Muscle of back (tissue), 11 donors: ENCODE measurements around the gene POLD1. TPM values are rescaled to one million over a fixed set of nuclear protein-coding genes. Genes with fewer than 3 reads are reported as not detected.
"Not testable (repeated sequence)": the region's sequence is repeated elsewhere in the genome, so short reads cannot be mapped to it uniquely, and the experiment has no call there.

Experiments
- DNase-seq, 3 donors: peaks; one replicate each; pipeline versions ENCODE4 v3.0.0 to v3.0.0-alpha.2; 2013
- polyA plus RNA-seq, 10 donors: library from polyadenylated mRNA; unstranded; fragments of 120-200 nt; gene quantifications; one replicate each; pipeline ENCODE4 v1.2.1, GENCODE V29; 2013; ENCODE audit not compliant: insufficient read length in 10 of 10

POLD1 gene
- polyA plus RNA-seq, 10 donors, result 13.8 to 25.0 (median 17.2) TPM

DNA sequence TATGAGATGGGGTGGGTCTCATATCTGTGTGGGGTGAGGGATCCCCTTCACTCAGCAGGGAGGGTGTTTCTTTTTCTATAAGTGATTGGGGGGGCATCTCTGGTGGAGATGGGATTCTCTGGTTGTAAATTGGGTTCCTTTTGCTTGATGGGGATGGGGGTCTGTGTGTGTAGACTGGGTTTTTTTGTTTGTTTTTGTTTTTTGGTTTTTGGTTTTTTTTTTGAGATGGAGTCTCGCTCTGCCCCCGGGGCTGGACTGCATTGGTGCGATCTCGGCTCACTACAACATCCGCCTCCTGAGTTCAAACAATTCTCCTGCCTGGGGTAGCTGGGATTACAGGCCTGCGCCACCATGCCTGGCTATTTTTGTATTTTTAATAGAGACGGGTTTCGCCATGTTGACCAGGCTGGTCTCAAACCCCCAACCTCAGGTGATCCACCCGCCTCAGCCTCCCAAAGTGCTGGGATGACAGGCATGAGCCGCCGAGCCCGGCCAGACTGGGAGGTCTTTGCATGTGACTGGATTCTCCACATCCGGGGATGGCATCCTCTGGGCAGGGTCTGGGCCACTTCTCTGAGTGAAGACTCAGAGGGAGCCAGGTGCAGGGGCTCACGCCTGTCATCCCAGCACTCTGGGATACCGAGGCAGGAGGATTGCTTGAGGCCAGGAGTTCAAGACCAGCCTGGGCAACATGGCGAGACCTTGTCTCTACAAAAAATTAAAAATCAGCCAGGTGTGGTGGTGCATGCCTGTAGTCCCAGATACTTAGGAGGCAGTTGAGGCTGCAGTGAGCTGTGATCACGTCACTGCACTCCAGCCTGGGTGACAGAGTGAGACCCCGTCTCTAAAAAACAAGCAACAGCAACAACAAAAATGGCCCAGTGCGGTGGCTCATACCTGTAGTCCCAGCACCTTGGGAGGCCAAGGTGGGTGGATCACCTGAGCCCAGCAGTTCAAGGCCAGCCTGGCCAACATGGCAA, 49.3 kb downstream of the POLD1 start:
- DNase-seq, result no peak

DNA sequence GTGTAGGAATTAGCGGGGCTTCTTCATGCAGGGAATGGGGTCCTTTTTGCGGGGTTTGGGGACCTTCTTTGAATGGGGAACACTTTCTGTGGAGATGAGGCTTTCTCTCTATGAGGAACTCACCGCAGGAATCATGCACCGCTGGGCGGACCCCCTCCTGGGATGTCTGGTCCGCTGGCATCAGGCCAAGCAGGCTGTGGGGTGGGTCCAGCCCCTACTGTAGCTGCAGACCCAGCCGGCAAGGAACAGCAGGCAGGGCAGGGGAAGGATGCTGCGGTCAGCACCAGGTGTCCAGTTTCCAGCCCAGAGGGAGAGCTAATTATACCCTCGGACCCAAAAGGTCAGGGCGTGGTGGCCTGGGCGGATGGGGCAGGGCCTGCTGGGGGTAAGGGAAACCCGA, 50.4 kb downstream of the POLD1 start:
- no peak for DNase-seq

DNA sequence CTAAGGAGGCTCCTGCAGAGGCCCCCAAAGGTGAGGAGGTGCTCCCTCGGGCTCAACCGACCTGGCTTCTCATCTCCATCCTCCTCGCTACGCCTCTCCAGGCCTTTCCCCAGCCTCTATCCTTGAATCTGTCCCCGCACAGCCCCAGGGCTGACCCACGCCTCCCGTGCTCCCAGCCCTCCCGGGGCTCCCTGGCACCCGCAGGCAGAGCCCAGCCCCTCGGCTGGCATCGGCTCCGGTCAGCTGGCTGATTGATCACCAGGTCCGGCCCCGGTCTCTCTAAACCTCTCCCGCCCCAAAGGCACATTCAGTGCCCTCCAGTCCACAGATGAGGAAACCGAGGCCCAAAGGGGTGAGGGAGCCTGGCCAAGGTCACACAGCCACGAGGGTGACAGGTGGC, 51.1 kb downstream of the POLD1 start:
- DNase-seq, result no peak

DNA sequence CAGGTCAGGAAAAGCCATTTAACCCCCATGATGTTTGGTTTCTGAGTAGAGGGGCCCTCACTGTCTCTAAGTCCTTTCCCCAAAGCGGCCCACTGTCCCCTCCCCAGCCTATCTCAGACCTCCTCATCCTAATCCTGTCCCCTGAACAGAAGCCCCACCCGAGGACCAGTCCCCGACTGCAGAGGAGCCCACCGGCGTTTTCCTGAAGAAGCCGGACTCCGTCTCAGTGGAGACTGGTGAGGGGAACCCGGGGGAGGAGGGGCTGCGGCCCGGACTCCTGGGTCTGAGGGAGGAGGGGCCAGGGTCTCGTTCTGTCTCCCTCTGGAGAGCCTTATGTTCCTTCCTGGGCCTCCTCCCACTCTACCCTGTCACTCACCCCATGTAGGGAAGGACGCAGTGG, 51.5 kb downstream of the POLD1 start:
- DNase-seq, result no peak

DNA sequence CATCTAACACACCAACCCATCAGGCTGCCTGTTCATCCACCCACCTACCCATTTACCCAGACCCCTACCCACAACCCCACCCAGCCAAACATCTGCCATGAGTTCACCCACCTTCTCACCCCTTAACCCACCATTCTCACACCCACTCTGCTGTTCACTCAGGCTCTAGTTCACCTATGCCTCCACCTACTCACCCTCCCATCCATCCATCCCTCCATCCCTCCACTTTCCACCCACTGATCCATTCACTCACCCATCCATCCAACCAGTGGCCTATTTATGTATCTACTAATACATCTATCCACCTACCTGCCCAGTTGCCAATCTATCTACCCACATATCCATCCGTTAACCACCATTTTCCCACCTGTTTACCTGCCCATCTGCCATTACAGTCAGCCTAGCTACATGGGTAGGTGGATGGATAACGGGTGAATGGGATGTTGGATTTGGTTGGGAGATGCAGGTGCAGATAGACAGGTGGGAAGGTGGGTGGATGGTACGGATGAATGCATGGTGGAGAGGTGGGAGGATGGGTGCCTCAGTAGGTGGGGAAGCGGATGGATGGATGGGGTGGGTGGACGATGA, 53.8 kb downstream of the POLD1 start:
- DNase-seq, result no peak

DNA sequence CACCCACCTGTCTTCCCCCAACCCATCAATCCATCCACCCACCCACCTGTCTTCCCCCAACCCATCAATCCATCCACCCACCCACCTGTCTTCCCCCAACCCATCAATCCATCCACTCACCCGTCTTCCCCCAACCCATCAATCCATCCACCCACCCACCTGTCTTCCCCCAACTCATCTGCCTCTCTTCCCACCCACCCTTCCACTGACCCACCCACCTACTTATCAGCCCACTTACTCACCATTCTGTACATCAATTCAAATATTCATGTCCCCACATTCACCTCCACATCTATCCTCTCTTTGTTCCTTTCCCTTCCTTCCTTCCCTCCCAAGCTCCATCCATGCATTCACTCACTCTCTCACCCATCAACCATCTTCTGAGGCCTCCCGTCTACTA, 55.0 kb downstream of the POLD1 start:
- DNase-seq, result not testable (repeated sequence)

DNA sequence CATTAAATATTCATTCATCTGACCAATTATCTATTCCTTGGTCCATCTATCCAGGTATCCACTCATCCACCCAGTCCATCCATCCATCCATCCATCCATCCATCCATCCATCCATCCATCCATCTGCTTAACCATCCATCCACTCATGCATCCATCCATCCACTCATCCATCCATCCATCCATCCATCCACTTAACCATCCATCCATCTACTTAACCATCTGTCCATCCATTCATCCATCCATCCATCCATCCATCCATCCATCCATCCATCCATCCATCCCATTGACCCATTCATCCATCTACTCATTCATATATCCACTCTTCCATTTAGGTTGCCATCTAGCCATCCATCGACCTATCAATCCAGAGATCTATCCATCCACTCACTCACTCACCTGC, 59.9 kb downstream of the POLD1 start:
- no peak for DNase-seq

DNA sequence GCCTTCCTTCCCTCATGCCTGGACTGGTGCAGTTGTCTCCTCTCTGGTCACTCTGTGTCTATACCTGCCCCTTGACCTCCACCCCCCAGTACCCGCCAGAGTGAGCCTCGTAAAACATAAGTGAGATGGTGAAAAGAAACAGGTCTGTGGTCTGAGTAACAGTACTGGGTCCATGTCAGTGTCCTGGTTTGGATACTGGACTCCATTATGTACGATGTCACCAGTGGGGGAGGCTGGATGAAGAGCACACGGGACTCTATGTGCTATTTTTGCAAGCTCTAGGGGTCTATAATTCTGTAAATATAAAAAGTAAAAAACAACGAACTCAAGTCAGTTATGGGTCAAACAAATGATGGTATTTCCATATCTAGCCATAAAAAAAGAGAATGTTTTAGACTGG, 62.9 kb downstream of the POLD1 start:
- DNase-seq, result no peak

DNA sequence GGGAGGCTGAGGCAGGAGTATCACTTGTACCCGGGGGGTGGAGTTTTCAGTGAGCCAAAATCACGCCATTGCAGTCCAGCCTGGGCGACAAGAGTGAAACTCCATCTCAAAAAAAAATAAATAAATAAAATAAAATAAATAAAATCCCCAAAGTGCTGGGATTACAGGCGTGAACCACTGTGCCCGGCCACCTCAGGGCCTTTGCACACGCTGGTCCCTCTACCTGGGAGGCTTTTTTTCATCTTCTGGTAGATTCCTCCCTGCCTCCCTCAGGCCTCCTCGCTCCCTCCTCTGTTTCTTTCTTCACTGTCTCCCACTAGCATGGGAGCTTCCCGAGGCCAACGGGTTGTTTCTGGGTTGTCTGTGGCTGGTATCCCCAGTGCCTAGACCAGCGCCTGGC, 63.6 kb downstream of the POLD1 start:
- DNase-seq, result no peak

DNA sequence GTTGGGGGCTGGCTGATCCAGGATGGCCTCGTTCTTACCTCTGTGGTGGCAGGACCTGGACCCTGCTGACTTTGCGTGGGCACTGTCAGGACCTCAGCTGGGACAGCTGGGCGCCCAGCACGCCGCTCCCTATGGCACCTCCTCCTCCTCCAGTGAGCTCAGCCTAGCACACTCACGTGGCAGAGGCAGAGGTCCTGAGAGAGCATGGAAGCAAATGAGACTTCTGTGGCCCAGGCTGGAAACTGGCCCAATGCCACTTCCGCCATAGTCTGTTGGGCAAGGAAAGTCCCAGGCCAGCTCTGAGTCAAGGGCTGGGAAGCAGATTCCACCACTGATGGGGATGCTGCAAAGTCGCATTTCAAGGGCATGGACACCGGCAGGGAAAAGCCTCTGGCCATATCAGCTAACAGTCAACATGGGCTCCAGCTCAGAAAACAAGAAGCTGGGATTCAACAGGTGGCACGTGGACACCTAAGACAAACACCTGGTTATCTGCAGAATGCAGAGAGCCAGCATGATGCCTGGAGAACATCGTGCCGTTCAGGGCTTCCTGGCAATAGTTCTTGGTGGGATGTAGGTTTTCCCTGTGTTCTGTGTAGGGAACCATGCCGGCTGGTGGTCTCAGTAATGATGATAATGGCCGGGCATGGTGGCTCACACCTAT, 65.2 kb downstream of the POLD1 start:
- DNase-seq, result no peak

DNA sequence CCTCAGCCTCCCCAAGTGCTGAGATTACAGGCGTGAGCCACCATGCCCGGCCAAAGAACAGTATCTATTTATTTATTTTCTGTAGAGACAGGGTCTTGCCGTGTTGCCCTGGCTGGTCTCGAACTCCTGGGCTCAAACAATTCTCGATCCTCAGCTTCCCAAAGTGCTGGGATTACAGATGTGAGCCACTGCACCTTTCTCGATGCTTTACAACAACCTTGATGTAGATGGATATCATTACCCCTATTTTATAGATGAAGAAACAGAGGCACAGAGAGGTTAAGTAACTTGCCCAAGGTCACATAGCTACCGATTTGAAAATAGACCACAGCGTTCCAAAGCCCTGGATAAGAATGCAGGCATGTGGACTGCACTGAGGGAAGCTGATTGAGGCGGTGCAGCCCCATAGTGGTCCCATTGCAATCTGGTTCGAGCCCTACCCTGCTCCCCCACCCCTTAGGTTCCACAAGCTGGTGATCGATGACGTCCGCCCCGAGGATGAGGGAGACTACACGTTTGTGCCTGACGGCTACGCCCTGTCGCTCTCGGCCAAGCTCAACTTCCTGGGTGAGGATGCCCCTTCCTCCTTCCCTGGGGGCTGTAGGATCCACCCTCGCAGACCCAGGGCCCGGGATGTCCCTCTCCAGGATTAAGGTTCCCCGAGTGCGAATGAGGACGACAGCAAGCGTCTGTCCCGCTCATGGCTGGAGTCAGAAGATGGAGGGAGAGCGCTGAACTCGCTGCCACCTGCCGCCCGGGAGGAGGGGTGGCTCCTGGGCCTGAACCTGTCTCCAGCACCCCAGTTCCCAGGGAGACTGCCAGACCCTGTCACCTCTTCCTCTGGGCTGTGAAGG, 66.4 kb downstream of the POLD1 start:
- DNase-seq, result no peak

DNA sequence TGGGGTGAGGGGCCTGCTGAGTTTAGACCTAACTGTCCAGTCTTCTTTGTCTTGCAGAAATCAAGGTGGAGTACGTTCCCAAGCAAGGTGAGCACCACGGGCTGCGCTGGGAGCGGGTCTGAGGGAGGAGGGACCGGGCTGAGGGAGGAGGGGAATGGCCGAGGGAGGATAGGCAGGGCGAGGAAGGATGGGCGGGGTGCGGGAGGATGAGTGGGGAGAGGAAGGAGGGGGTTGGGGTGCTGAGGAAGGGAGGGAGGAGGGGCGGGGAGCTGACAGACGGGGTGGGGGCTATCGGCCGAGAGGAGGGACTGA, 67.0 kb downstream of the POLD1 start:
- no peak for DNase-seq

DNA sequence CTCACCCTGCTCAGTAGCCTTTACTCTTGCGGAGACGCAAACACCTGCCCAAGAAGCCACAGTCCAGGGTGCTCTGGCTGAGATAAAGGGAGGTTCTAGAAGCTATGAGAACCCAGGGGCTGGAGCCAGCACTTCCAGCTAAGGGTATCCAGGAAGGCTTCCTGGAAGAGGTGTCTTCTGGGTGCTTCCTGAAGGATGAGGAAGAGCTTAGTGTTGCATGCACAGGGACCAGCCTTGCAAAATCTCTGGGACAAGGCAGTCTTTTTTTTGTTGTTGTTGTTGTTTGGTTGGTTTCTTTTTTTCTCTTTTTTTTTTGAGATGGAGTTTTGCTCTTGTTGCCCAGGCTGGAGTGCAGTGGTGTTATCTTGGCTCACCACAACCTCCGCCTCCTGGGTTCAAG, 69.1 kb downstream of the POLD1 start:
- DNase-seq, result no peak

DNA sequence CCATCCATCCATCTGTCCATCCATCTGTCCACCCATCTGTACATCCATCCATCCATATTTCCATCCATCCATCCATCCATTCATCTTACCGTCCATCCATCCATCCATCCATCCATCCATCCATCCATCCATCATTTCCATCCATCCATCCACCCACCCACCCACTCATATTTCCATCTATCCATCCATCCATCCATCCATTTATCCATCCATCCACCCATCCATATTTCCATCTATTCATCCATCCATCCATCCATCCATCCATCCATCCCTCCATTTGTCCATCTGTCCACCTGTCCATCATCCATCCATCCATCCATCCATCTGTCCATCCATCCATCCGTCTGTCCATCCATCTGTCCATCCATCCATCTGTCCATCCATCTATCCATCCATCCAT, 71.8 kb downstream of the POLD1 start:
- no peak for DNase-seq

DNA sequence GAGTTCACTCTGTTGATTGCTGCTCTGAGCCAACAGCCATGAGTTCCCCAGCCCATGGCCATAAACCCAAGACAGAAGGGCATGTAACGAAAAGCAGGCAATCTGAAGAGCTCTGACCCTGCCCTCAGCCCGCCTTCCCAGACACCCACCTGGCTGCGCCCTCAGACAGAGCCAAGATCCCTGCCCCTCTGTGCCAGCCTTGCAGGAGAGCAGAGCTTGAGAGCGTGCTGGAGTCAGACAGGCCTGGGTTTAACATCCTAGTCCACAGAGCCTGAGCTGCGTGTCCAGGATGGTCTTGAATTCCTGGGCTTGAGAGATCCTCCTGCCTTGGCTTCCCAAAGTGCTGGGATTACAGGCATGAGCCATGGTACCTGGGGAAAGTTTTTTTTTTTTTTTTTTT, 73.2 kb downstream of the POLD1 start:
- no peak for DNase-seq

DNA sequence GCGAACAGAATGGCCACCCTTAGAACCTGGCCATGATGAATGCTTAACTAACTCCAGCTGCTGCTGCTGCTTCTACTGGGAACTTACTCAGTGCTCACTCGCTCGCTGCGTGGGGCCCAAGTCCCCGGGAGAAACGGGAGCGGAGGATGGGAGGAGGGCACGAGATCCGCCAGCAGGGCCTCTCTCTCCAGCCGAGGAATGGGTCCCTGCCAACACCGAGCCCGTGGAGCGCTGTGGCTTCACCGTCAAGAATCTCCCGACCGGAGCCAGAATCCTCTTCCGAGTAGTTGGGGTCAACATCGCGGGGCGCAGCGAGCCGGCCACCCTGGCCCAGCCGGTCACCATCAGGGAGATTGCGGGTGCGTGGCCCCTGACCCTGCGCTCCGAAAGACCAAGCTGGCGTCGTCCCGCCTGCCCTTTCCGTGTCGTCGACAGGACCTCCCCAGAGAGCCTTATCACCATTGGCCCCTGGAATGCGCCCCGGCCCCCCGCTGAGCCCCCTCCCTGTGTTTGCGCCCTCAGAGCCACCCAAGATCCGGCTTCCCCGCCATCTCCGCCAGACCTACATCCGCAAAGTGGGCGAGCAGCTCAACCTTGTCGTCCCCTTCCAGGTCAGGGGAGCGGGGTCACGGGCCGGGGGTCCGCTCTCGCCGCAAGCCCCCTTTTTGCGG, 74.4 kb downstream of the POLD1 start:
- no peak for DNase-seq

DNA sequence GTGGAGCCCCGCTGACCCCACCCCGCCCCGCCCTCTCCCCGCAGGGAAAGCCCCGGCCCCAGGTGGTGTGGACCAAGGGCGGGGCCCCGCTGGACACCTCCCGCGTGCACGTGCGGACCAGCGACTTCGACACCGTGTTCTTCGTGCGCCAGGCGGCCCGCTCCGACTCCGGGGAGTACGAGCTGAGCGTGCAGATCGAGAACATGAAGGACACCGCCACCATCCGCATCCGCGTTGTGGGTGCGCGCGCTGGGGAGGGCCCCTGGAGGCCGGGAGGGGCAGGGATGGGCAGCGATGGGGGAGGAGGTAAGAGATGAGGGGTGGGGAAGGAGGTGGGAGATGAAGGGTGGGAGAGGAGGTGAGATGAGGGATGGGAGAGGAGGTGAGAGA, 74.9 kb downstream of the POLD1 start:
- no peak for DNase-seq

DNA sequence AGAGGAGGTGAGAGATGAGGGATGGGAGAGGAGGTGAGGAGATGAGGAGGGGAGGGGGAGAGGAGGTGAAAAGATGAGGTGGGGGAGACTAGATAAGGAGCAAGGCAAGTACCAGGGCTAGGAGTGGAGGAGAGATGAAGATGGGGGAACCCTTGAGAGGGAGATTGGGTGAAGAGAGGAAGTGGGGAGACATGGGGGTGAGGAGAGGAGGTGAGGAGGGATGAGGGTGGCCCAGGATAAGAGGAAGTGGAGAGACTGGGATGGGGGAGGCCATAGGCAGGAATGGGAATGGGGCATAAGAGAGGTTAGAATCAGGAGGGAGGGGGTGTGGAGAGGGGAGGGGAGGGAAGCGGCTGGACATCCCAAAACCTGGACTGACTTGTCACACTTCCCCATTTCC, 75.5 kb downstream of the POLD1 start:
- DNase-seq, result no peak

DNA sequence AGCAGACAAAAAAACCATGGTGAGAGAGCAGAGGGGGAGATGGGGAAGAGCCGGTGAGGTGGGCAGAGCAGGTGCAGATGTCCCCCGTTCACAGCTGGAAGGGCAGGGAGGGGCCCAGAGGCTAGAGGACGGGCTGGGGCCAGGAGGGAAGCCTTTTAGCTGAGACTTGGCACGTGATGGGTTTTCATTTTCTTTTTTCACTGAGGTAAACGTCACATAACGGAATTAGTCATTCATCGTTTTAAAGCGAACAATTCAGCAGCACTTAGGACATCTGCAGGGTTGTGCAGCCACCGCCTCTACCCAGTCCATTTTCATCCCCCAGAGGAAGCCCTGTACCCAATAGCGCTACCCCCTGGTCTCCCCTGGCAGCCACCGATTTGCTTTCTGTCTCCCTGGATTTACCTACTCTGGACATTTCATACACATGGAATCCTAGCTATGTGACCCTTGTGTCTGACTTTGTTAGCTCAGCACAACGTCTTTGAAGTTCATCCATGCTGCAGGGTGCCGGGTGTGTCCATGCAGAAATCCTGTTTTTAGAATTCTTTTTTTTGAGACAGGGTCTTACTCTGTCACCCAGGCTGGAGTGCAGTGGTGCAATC, 76.1 kb downstream of the POLD1 start:
- peak in 1 of 3 donors; percentile 31 for DNase-seq

DNA sequence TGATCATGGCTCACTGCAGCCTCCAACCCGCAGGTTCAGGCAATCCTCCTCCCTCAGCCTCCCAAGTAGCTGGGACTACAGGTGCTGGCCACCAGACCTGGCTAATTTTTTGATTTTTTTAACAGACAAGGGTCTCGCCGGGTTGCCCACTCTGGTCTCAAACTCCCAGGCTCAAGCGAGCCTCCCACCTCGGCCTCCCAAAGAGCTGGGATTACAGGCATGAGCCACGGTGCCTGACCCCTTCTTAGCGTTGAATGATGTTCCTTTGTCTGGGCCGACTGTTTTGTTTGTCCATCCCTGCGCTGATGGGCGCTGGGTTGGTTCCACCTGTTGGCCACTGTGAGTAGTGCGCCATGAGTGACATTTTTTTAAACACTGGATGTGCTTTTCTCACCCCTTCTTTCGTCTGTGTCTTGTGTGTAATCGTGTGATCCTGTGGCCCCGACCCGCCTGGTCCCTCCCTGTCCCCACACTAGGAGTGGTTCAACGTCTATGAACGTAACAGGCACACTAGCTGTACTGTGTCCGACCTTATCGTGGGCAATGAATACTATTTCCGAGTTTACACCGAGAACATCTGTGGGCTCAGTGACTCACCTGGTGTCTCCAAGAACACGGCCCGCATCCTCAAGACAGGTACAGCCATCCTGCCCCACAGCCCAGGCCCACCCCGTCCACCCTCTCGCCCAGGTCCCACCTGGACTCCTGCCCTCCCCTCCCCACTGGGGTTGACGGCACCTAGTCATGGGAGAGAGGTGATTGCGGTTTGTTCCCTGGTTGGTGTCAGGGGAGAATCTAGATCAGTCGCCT, 77.1 kb downstream of the POLD1 start:
- peak; percentile 45 to 82 (median 76) for DNase-seq
